ENCODE data around the gene AHDC1. TPM values are rescaled to one million over a fixed set of nuclear protein-coding genes. Genes with fewer than 3 reads are reported as not detected.

AHDC1 gene
- total and polyA plus RNA-seq, 2 experiments from 2014 or later: 13.3 to 14.4 TPM

GRCh38 chr1:27548136-27548853 is 55.6 kb downstream of the AHDC1 start:
- Histone ChIP-seq H3K79me2 (peaks cover 49% of the 10 kb centered on the region), H3K4me2 (no peak overlapping the region), H3K4me1 (ENCODE audit: insufficient read depth) (peaks cover 27% of the 10 kb centered on the region), H4K20me1 (ENCODE audit: insufficient read depth, poor library complexity, severe bottlenecking) (no peaks in the 10 kb centered on the region), H3K36me3 (replicated peaks; ENCODE audit: insufficient read depth, low read depth) (no peaks in the 10 kb centered on the region), H3K9me3 (ENCODE audit: low read depth) (no peaks in the 10 kb centered on the region), H3K9me2 (replicated peaks; ENCODE audit: insufficient read depth) (no peaks in the 10 kb centered on the region), H3K4me3 (no peak overlapping the region), H3K27me3 (no peaks in the 10 kb centered on the region), H3K27ac (no peak overlapping the region), H2AFZ (no peak overlapping the region)
- 95% methylated on average over 39 of the region's 39 CpGs for WGBS (ENCODE audit: low lambda C conversion rate, missing lambda C conversion rate)
- TF ChIP-seq EZH2 (IDR thresholded peaks at IDR 0.05; ENCODE audit: borderline replicate concordance) (no peak), EZH2phosphoT487 (IDR thresholded peaks at IDR 0.05; ENCODE audit: low read depth, severe bottlenecking, unreplicated experiment) (no peak)
- TF ChIP-seq, protein P1, sequence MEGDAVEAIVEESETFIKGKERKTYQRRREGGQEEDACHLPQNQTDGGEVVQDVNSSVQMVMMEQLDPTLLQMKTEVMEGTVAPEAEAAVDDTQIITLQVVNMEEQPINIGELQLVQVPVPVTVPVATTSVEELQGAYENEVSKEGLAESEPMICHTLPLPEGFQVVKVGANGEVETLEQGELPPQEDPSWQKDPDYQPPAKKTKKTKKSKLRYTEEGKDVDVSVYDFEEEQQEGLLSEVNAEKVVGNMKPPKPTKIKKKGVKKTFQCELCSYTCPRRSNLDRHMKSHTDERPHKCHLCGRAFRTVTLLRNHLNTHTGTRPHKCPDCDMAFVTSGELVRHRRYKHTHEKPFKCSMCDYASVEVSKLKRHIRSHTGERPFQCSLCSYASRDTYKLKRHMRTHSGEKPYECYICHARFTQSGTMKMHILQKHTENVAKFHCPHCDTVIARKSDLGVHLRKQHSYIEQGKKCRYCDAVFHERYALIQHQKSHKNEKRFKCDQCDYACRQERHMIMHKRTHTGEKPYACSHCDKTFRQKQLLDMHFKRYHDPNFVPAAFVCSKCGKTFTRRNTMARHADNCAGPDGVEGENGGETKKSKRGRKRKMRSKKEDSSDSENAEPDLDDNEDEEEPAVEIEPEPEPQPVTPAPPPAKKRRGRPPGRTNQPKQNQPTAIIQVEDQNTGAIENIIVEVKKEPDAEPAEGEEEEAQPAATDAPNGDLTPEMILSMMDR (IDR thresholded peaks at IDR 0.05; ENCODE audit: poor library complexity): no peak
- no peak for DNase-seq (ENCODE audit: low spot score)

GRCh38 chr1:27547220-27548116 is 56.5 kb downstream of the AHDC1 start:
- H4K20me1 ChIP-seq (ENCODE audit: insufficient read depth, poor library complexity, severe bottlenecking): no peaks in the 10 kb centered on the region
- no peak overlapping the region for H3K27ac ChIP-seq
- WGBS (ENCODE audit: low lambda C conversion rate, missing lambda C conversion rate): 94% methylated on average over 44 of the region's 44 CpGs
- no peak for DNase-seq (ENCODE audit: low spot score)
- H3K4me2 ChIP-seq: no peak overlapping the region
- H3K9me3 ChIP-seq (ENCODE audit: low read depth): no peaks in the 10 kb centered on the region
- peaks cover 34% of the 10 kb centered on the region for H3K4me1 ChIP-seq (ENCODE audit: insufficient read depth)
- H3K4me3 ChIP-seq: no peak overlapping the region
- peaks cover 43% of the 10 kb centered on the region for H3K79me2 ChIP-seq
- H3K36me3 ChIP-seq (replicated peaks; ENCODE audit: insufficient read depth, low read depth): no peaks in the 10 kb centered on the region
- H2AFZ ChIP-seq: no peak overlapping the region
- H3K9me2 ChIP-seq (replicated peaks; ENCODE audit: insufficient read depth): no peaks in the 10 kb centered on the region
- H3K27me3 ChIP-seq: no peaks in the 10 kb centered on the region
- TF ChIP-seq EZH2phosphoT487 (IDR thresholded peaks at IDR 0.05; ENCODE audit: low read depth, severe bottlenecking, unreplicated experiment) (no peak), EZH2 (IDR thresholded peaks at IDR 0.05; ENCODE audit: borderline replicate concordance) (no peak)
- TF ChIP-seq, protein P1 (IDR thresholded peaks at IDR 0.05; ENCODE audit: poor library complexity): no peak

DNA sequence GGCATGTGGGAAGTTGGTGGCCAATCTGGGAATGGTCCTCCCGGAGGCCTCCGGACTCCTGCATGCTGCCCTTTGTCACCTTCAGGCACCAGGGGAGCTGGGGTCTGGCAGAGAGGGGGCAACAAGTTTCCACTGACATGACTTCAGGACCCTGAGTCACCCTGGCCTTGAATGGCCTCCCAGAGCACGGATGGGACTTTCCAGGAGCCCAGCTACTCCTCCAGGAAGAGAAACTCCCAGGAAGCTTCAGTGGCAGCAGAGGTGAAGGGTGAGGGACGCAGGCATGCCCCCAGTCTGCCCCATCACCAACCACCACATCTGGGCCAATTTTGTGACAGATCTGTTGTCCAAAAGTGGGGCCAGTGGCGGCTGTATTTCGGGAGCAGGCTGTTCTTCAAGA is 58.1 kb downstream of the AHDC1 start:
- WGBS (ENCODE audit: low lambda C conversion rate, missing lambda C conversion rate): 93% methylated on average over 6 of the region's 6 CpGs
- Histone ChIP-seq H3K4me2 (no peak overlapping the region), H3K9me3 (ENCODE audit: low read depth) (no peaks in the 10 kb centered on the region), H3K27me3 (no peaks in the 10 kb centered on the region), H3K9me2 (replicated peaks; ENCODE audit: insufficient read depth) (no peaks in the 10 kb centered on the region), H3K36me3 (replicated peaks; ENCODE audit: insufficient read depth, low read depth) (no peaks in the 10 kb centered on the region), H2AFZ (no peak overlapping the region), H3K79me2 (peaks cover 50% of the 10 kb centered on the region), H3K4me3 (no peak overlapping the region), H3K4me1 (ENCODE audit: insufficient read depth) (peaks cover 46% of the 10 kb centered on the region), H4K20me1 (ENCODE audit: insufficient read depth, poor library complexity, severe bottlenecking) (no peaks in the 10 kb centered on the region), H3K27ac (peak overlapping the region; percentile 100)
- no peak for TF ChIP-seq EZH2phosphoT487 (IDR thresholded peaks at IDR 0.05; ENCODE audit: low read depth, severe bottlenecking, unreplicated experiment)
- DNase-seq (ENCODE audit: low spot score): no peak

GRCh38 chr1:27545271-27545670 is 58.7 kb downstream of the AHDC1 start:
- Histone ChIP-seq H2AFZ (no peak overlapping the region), H3K36me3 (replicated peaks; ENCODE audit: insufficient read depth, low read depth) (no peaks in the 10 kb centered on the region), H3K4me1 (ENCODE audit: insufficient read depth) (peaks cover 51% of the 10 kb centered on the region), H3K79me2 (peaks cover 53% of the 10 kb centered on the region), H3K4me3 (no peak overlapping the region), H3K27me3 (no peaks in the 10 kb centered on the region), H3K9me2 (replicated peaks; ENCODE audit: insufficient read depth) (no peaks in the 10 kb centered on the region), H3K9me3 (ENCODE audit: low read depth) (no peaks in the 10 kb centered on the region), H3K4me2 (no peak overlapping the region), H4K20me1 (ENCODE audit: insufficient read depth, poor library complexity, severe bottlenecking) (no peaks in the 10 kb centered on the region), H3K27ac (peak overlapping the region; percentile 100)
- WGBS (ENCODE audit: low lambda C conversion rate, missing lambda C conversion rate): 72% methylated on average over 5 of the region's 5 CpGs
- DNase-seq (ENCODE audit: low spot score): no peak
- TF ChIP-seq EZH2 (IDR thresholded peaks at IDR 0.05; ENCODE audit: borderline replicate concordance) (no peak), EZH2phosphoT487 (IDR thresholded peaks at IDR 0.05; ENCODE audit: low read depth, severe bottlenecking, unreplicated experiment) (no peak)
- TF ChIP-seq, protein P1 (IDR thresholded peaks at IDR 0.05; ENCODE audit: poor library complexity): no peak
